Embryonic facial prominence (tissue), 1 donor: ENCODE data around the gene CHRDL1.

Experiments
- DNase-seq: peaks from one replicate; pipeline ENCODE4 v3.0.0-alpha.2; 2016; ENCODE audit errors: extremely low spot score

Gene CHRDL1

DNA sequence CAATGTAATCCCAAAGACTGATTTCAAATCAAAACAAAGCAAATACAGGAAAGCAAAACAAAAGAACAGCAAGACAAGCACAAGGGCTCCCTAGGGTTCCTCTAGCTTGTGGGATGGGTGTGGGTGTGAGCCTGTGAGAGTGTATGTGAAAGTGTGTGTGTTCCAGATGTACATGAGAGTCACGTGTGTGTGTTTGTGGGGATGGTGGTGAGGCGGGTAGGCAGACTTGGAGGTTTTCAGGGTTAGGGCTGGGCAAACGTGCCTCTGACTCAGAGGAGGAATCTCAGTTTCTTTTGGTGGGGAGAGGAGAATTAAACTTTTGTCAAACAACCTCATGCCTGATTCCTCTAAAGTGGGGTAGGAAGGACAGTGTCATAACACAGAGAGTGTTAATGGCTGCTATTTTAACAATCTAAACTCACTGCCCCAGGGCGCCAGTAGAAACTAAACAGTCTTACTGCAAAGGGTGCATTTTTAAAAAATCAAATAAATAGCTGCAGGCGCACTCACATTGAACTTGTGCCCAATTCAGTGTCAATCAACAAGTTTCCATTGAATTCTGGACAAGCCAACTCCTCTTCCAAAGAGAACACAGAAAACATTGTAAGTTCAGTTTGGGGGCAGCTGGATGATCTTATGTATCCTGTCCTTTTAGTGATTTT lies 51.8 kb downstream of the CHRDL1 start:
- no peak for DNase-seq

GRCh38 chrX:110741213-110741796 lies 54.3 kb downstream of the CHRDL1 start:
- DNase-seq, result no peak

DNA sequence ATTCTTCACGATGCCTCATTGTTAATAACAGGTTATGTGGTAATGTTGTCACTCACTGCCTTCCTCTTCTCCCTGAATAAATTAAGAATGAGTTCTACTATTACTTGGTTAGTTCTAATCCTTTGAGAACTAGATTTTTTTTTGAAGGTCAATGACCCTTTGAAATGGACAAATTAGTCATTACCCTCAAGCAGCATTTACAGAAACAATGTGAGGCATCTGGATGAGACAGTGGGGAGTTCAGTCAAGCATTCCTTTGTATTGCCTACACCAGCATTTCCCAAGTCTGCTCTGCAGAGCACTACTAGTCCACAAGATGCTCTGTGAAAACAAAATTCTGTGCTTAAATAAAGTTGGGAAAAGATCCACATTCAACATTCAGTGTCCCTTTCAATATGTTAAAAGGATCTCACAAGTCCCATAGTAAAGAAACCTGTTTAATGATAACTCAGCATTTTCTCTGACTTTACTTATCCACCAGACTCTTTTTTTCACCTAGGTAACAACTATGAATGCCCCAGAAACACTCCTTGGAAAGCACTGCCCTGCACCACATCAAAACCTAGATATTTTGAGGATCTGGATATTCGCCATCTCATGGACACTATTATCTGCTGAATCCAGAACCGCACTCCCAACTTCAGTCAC lies 60.6 kb downstream of the CHRDL1 start:
- no peak for DNase-seq

GRCh38 chrX:110734271-110734670 lies 61.3 kb downstream of the CHRDL1 start:
- no peak for DNase-seq

DNA sequence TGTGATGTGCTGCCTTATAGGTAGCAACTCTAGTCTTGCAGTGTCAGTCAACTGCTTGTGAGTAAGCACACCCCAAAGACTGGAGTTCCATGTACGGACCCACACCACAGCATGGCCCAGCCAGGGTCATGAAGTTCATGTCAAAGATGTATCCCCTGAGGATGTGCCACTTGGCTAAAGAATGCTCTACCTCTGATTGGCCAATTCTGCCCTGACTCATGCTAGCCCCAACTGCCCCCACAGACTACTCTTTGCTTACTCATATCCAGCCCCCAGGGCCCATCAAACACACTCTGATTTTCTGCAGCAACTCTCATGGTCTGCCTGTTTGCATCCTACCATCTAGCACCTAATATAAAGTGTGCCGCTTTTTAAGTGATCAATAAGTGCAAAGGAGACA lies 62.5 kb downstream of the CHRDL1 start:
- DNase-seq, result no peak

DNA sequence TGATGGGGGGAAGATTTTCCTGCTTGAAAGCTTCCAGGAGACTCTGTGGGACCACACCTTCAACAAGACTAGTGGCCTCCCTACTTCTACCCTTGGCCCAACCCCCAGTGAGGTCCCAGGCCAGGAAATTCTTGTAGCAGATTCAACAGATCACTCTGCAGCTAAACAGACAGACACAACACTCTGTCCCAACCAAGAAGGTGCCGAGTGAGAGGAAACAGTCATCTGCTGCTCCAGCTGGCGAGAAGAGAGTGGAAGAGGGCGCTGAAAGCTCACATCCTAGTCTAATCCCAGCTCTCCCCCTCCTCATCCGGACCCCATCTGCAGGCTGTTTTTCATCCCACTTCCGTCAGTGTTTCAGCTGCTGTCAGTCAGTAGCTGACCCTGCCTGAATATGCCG lies 63.4 kb downstream of the CHRDL1 start:
- DNase-seq, result no peak

DNA sequence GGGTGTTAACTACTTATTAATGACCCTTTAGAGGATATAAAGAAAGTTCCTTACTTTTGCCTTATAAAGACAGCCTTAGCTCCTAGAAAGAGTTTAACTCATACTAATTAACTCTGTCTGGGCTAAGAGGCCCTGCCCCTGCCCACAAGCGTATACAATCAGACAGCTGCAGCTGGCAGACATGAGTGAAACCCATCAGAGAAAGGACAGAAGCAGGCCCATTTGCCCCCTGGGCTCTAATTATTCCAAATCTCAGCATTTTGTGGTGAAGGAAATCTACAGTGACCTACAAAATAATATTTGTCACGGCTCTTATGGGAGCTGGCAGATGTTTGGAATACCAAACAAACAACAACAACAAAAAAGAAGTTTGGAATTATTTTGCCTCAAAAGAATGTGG lies 71.8 kb downstream of the CHRDL1 start:
- no peak for DNase-seq

- DNase-seq, result no peak
Observed at GRCh38 chrX:110722135-110722534, 73.5 kb downstream of the CHRDL1 start.

DNA sequence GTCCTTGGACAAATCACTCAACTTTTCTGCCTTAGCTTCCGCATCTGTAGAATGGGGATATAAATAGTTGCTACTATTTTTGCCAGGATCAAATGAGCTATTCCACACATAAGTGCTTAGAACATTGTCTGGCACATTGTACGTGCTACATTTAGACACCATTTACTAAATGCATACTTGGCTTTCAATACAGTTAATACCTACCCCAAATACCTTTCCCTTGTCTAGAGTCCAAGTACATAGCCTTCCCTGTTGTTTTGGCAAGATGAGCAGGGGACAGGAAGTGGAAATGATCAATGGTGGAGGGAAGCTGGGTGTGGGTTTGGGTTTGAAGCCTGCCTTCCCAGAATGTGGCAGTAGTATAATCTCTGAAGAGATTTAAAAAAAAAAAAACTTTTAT lies 82.0 kb downstream of the CHRDL1 start:
- DNase-seq, result no peak

- no peak for DNase-seq
Observed at GRCh38 chrX:110706446-110706845, 89.2 kb downstream of the CHRDL1 start.

- no peak for DNase-seq
Observed at GRCh38 chrX:110703641-110704040, 92.0 kb downstream of the CHRDL1 start.

DNA sequence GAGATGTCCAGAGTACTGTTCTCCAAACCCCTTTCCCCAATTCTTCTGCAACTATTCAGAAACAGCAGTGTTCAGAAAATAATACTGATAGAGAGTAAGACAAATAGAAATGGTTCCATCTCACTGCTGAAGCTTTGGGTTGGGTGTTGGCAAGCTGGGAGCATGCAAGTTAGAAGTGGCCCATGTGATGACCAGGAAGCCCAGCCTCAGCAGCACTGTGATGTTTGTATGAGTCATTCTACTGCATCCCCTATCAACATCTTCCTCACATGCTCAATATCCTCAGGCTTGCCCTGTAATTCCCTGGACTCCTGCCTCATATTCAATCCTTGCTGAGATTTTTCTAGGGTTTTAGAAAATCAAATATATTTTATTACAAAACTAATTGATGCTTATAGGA lies 96.5 kb downstream of the CHRDL1 start:
- no peak for DNase-seq

GRCh38 chrX:110698696-110699095 lies 96.9 kb downstream of the CHRDL1 start:
- no peak for DNase-seq

GRCh38 chrX:110692866-110693265 lies 102.8 kb downstream of the CHRDL1 start:
- no peak for DNase-seq

- no peak for DNase-seq
Observed at GRCh38 chrX:110691446-110691845, 104.2 kb downstream of the CHRDL1 start.

GRCh38 chrX:110684653-110685052 lies 111.0 kb downstream of the CHRDL1 start:
- no peak for DNase-seq

DNA sequence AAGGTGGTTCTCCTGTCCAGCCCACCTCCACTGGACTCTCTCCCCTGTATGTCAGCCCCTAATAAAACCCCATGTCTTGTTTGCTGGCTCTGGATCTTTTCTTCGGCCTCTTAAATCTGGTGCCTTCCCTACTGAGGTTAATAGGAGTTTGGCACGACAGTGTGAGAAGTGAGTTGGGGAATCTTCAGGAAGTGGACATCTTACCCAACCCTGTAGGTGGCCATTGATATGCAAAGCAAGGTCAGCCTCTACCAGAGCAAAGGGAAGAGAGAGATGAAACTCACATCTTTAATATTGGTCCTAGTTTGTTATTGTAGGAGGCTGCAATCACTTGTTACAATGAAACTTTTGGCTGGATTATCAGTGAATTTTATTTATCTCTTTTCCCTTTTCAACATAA lies 111.7 kb downstream of the CHRDL1 start:
- DNase-seq, result no peak

DNA sequence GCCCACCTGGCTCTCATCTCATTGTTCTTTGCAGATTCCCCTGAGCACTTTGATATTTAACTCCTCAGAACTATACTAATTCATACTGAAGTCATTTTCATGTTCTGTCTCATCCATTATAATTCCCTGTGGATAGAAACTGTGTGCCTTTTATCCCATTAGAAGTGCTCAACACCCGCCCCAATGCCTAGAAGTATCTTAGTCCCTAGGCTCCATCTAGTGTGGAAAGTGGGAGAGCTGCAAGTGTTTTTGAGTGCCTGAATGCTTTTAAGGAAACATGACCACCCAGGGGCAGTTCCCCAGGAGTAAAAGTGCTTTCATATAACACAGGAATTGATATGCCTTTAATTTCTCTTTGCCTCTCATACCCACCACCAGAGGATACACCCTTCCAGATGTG lies 117.0 kb downstream of the CHRDL1 start:
- no peak for DNase-seq

GRCh38 chrX:110675886-110676285 lies 119.7 kb downstream of the CHRDL1 start:
- no peak for DNase-seq

GRCh38 chrX:110671068-110671803 lies 124.4 kb downstream of the CHRDL1 start:
- no peak for DNase-seq

GRCh38 chrX:110669572-110669971 lies 126.0 kb downstream of the CHRDL1 start:
- DNase-seq, result no peak

GRCh38 chrX:110667706-110668105 lies 127.9 kb downstream of the CHRDL1 start:
- no peak for DNase-seq
